HS-5 (cell line): Measurements from ENCODE around the gene FAM219B.
A peak's percentile ranks its signal among the peaks of the same experiment; 100 is the strongest.
"Not testable (repeated sequence)": the region's sequence is repeated elsewhere in the genome, so short reads cannot be mapped to it uniquely, and the experiment has no call there.

Source experiments
- DNase-seq: peaks from one replicate; pipeline ENCODE4 v3.0.0-alpha.2; 2012; ENCODE audit warnings: low read depth

Gene FAM219B

GRCh38 chr15:74906450-74907162 lies at the start of gene FAM219B:
Gene FAM219B (minus strand): TSS chr15:74906851. CDS start chr15:74906800, 51 bp downstream.
- no peak for DNase-seq

GRCh38 chr15:74955796-74956647 lies 49.4 kb upstream of the FAM219B start:
- DNase-seq, result no peak

- DNase-seq, result no peak
Observed at GRCh38 chr15:74955017-74955416, 48.4 kb upstream of the FAM219B start.

- DNase-seq, result no peak
Observed at GRCh38 chr15:74954515-74954914, 47.9 kb upstream of the FAM219B start.

- no peak for DNase-seq
Observed at GRCh38 chr15:74951006-74951405, 44.4 kb upstream of the FAM219B start.

- peak; percentile 48 for DNase-seq
Observed at GRCh38 chr15:74950078-74950908, 43.6 kb upstream of the FAM219B start.

- peak; percentile 76 for DNase-seq
Observed at GRCh38 chr15:74937590-74938371, 31.1 kb upstream of the FAM219B start, which contains the start of gene COX5A. Gene COX5A (minus strand): TSS chr15:74938073. CDS start chr15:74938014, 59 bp downstream.

GRCh38 chr15:74937272-74937589 lies 30.6 kb upstream of the FAM219B start:
- DNase-seq, result no peak

- DNase-seq, result not testable (repeated sequence)
Observed at GRCh38 chr15:74935193-74935592, 28.5 kb upstream of the FAM219B start.

GRCh38 chr15:74933573-74933972 lies 26.9 kb upstream of the FAM219B start:
- DNase-seq, result no peak

- DNase-seq, result no peak
Observed at GRCh38 chr15:74928771-74929198, 22.1 kb upstream of the FAM219B start.

- no peak for DNase-seq
Observed at GRCh38 chr15:74924525-74924924, 17.9 kb upstream of the FAM219B start.

- no peak for DNase-seq
Observed at GRCh38 chr15:74920456-74920855, 13.8 kb upstream of the FAM219B start.

GRCh38 chr15:74917676-74918075 lies 11.0 kb upstream of the FAM219B start:
- no peak for DNase-seq

- DNase-seq, result not testable (repeated sequence)
Observed at GRCh38 chr15:74913799-74914198, 7.1 kb upstream of the FAM219B start.

- DNase-seq, result no peak
Observed at GRCh38 chr15:74913041-74913440, 6.4 kb upstream of the FAM219B start.

- no peak for DNase-seq
Observed at GRCh38 chr15:74908635-74909034, 2.0 kb upstream of the FAM219B start.

- DNase-seq, result no peak
Observed at GRCh38 chr15:74907163-74907870, 666 bp upstream of the FAM219B start.

- no peak for DNase-seq
Observed at GRCh38 chr15:74906067-74906449, 593 bp downstream of the FAM219B start.

GRCh38 chr15:74904190-74904805 lies 2.4 kb downstream of the FAM219B start:
- DNase-seq, result no peak
